Ovary (tissue), 3 donors: ENCODE data around the gene TEF.

Experiments
- POLR2A ChIP-seq: fragments of 450-650 bp; IDR thresholded peaks from one replicate; pipeline ENCODE4 v1.6.1; 2017; ENCODE audit warnings: antibody characterized with exemption, mild to moderate bottlenecking, moderate library complexity
- TF ChIP-seq, protein P1 (sequence below), 3 donors: fragments of 450-650 bp in 2 of 3; fragments of 200-600 bp in 1 of 3; IDR thresholded peaks; one replicate each; pipeline versions ENCODE4 v1.5.1 to v1.8.0; 2016 to 2022; ENCODE audit warnings: antibody characterized with exemption in 3 of 3, mild to moderate bottlenecking in 1 of 3
- donor health status: DM: no; HTN: no; CAD: no.

DNA sequence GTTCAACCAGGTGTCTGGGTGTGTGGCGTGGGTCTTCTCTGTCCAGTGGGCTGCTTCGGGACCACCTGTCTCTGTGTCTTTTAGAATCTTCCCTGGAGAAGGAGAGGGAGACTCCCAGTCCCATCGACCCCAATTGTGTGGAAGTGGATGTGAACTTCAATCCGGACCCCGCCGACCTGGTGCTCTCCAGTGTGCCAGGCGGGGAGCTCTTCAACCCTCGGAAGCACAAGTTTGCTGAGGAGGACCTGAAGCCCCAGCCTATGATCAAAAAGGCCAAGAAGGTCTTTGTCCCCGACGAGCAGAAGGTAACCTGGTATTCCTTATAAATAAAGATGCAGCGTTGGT lies 12.2 kb downstream of the TEF start:
- no peak for TF ChIP-seq POLR2A
- TF ChIP-seq, protein P1, sequence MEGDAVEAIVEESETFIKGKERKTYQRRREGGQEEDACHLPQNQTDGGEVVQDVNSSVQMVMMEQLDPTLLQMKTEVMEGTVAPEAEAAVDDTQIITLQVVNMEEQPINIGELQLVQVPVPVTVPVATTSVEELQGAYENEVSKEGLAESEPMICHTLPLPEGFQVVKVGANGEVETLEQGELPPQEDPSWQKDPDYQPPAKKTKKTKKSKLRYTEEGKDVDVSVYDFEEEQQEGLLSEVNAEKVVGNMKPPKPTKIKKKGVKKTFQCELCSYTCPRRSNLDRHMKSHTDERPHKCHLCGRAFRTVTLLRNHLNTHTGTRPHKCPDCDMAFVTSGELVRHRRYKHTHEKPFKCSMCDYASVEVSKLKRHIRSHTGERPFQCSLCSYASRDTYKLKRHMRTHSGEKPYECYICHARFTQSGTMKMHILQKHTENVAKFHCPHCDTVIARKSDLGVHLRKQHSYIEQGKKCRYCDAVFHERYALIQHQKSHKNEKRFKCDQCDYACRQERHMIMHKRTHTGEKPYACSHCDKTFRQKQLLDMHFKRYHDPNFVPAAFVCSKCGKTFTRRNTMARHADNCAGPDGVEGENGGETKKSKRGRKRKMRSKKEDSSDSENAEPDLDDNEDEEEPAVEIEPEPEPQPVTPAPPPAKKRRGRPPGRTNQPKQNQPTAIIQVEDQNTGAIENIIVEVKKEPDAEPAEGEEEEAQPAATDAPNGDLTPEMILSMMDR (IDR thresholded peaks at IDR 0.05) = no peak
